COLO668 (cell line): ENCODE measurements around the gene TSEN54.

ENCODE experiments used
- DNase-seq: peaks from one replicate; lab custom pipeline; 2025; ENCODE audit not compliant: unreplicated experiment; lab: John Stamatoyannopoulos, UW

The TSEN54 gene

GRCh38 chr17:75564195-75564594, 47.9 kb downstream of the TSEN54 start:
- no peak for DNase-seq

GRCh38 chr17:75565066-75565465, 48.7 kb downstream of the TSEN54 start:
- DNase-seq: no peak

- no peak for DNase-seq
These were observed 49.3 kb downstream of the TSEN54 start for GRCh38 chr17:75565618-75566017.

- DNase-seq: no peak
These were observed 50.1 kb downstream of the TSEN54 start for GRCh38 chr17:75566416-75566815.

GRCh38 chr17:75566834-75567233, 50.5 kb downstream of the TSEN54 start:
- DNase-seq: no peak

GRCh38 chr17:75568412-75569255, 52.3 kb downstream of the TSEN54 start:
- no peak for DNase-seq

GRCh38 chr17:75570034-75570676, 53.8 kb downstream of the TSEN54 start:
- DNase-seq: no peak

GRCh38 chr17:75570772-75571171, 54.4 kb downstream of the TSEN54 start:
- DNase-seq: no peak

GRCh38 chr17:75571197-75571884, 55.0 kb downstream of the TSEN54 start:
- no peak for DNase-seq

- no peak for DNase-seq
These were observed 55.5 kb downstream of the TSEN54 start for GRCh38 chr17:75571885-75572215.

- DNase-seq: no peak
These were observed 56.6 kb downstream of the TSEN54 start for GRCh38 chr17:75572713-75573539.

- no peak for DNase-seq
These were observed 57.2 kb downstream of the TSEN54 start for GRCh38 chr17:75573540-75573957.

GRCh38 chr17:75573994-75574393, 57.7 kb downstream of the TSEN54 start:
- no peak for DNase-seq
